Skin epidermis (tissue), 12 donors: ENCODE results near the gene ODR4.
A peak's percentile ranks its signal among the peaks of the same experiment; 100 is the strongest.
"Not testable (repeated sequence)": the region's sequence is repeated elsewhere in the genome, so short reads cannot be mapped to it uniquely, and the experiment has no call there.

Experiments used
- H3K27ac ChIP-seq, 21 experiments: fragments of 200-600 bp; sonication (generic) in 11 of 21; one replicate each; pipeline ENCODE4 v1.5.0; 2020; ENCODE audit warnings: mild to moderate bottlenecking in 3 of 21, inconsistent platforms in 2 of 21, moderate library complexity in 2 of 21
- H3K4me3 ChIP-seq, 7 experiments: fragments of 200-600 bp; sonication (generic) in 2 of 7; one replicate each; pipeline ENCODE4 v1.5.0; 2020; ENCODE audit warnings: inconsistent platforms in 2 of 7, mild to moderate bottlenecking in 2 of 7, moderate library complexity in 1 of 7

Gene ODR4

GRCh38 chr1:186375152-186375928 is at the start of gene ODR4, which contains the start of gene TPR:
ODR4 (plus strand) TSS chr1:186375838; CDS start chr1:186379786, 3,948 bp downstream.
TPR (minus strand) TSS chr1:186375253; CDS start chr1:186375028, 225 bp downstream.
- H3K4me3 ChIP-seq: peak within 1 kb of the TSS; percentile 59 to 91 (median 78)
- peak within 1 kb of the TSS; percentile 41 to 99 (median 96) for H3K27ac ChIP-seq

GRCh38 chr1:186326009-186326408 is 49.6 kb upstream of the ODR4 start:
- no peak overlapping the region for H3K4me3 ChIP-seq

GRCh38 chr1:186327331-186327730 is 48.3 kb upstream of the ODR4 start:
- Histone ChIP-seq H3K4me3 (no peak overlapping the region), H3K27ac (no peak overlapping the region)

More at GRCh38 chr1:186326009-186326408, 49.6 kb upstream of the ODR4 start:
- no peak overlapping the region for H3K27ac ChIP-seq

- Histone ChIP-seq H3K4me3 (no peak overlapping the region), H3K27ac (no peak overlapping the region)
Measured at GRCh38 chr1:186330758-186331157, 44.9 kb upstream of the ODR4 start.

GRCh38 chr1:186337554-186337953 is 38.1 kb upstream of the ODR4 start:
- no peak overlapping the region for H3K27ac ChIP-seq
- no peak overlapping the region for H3K4me3 ChIP-seq

GRCh38 chr1:186340772-186341171 is 34.9 kb upstream of the ODR4 start:
- Histone ChIP-seq H3K4me3 (no peak overlapping the region), H3K27ac (no peak overlapping the region)

GRCh38 chr1:186347837-186348691 is 27.6 kb upstream of the ODR4 start:
- not testable (repeated sequence) for H3K27ac ChIP-seq, H3K4me3 ChIP-seq

GRCh38 chr1:186374303-186375151 is 1.1 kb upstream of the ODR4 start:
- peak overlapping the region; percentile 41 to 99 (median 96) for H3K27ac ChIP-seq

GRCh38 chr1:186375929-186376319 is 286 bp downstream of the ODR4 start:
- H3K27ac ChIP-seq: peak overlapping the region; percentile 27 to 99 (median 96)
- H3K4me3 ChIP-seq: peak overlapping the region; percentile 59 to 91 (median 78)

More at GRCh38 chr1:186374303-186375151, 1.1 kb upstream of the ODR4 start:
- H3K4me3 ChIP-seq: peak overlapping the region; percentile 59 to 91 (median 78)

GRCh38 chr1:186386725-186387383 is 11.2 kb downstream of the ODR4 start:
- no peak overlapping the region for H3K4me3 ChIP-seq

GRCh38 chr1:186390925-186391324 is 15.3 kb downstream of the ODR4 start:
- H3K4me3 ChIP-seq: no peak overlapping the region
- H3K27ac ChIP-seq: no peak overlapping the region

More at GRCh38 chr1:186386725-186387383, 11.2 kb downstream of the ODR4 start:
- no peak overlapping the region for H3K27ac ChIP-seq

- H3K27ac ChIP-seq: no peak overlapping the region
- no peak overlapping the region for H3K4me3 ChIP-seq
Measured at GRCh38 chr1:186391841-186392240, 16.2 kb downstream of the ODR4 start.

GRCh38 chr1:186392711-186393110 is 17.1 kb downstream of the ODR4 start:
- not testable (repeated sequence) for H3K27ac ChIP-seq, H3K4me3 ChIP-seq

- H3K4me3 ChIP-seq, H3K27ac ChIP-seq: not testable (repeated sequence)
Measured at GRCh38 chr1:186401446-186401845, 25.8 kb downstream of the ODR4 start.

GRCh38 chr1:186403632-186404031 is 28.0 kb downstream of the ODR4 start:
- H3K27ac ChIP-seq: no peak overlapping the region
- no peak overlapping the region for H3K4me3 ChIP-seq

- Histone ChIP-seq H3K4me3 (no peak overlapping the region), H3K27ac (no peak overlapping the region)
Measured at GRCh38 chr1:186404454-186405051, 28.9 kb downstream of the ODR4 start.

- Histone ChIP-seq H3K4me3 (no peak overlapping the region), H3K27ac (no peak overlapping the region)
Measured at GRCh38 chr1:186409091-186409490, 33.5 kb downstream of the ODR4 start.

GRCh38 chr1:186413319-186413718 is 37.7 kb downstream of the ODR4 start:
- Histone ChIP-seq H3K27ac (no peak overlapping the region), H3K4me3 (no peak overlapping the region)

- no peak overlapping the region for H3K27ac ChIP-seq
- no peak overlapping the region for H3K4me3 ChIP-seq
Measured at GRCh38 chr1:186418503-186418902, 42.9 kb downstream of the ODR4 start.
